OCI-LY1 (cell line): ENCODE measurements around the gene ADARB2.

ENCODE experiments used
- H2AFZ ChIP-seq: fragments of 200-600 bp; sonication (generic), shearing (Covaris generic); 2 replicates; pipeline ENCODE4 v1.6.0; 2014; ENCODE audit warnings: antibody characterized with exemption, mild to moderate bottlenecking, low read length
- H3F3A ChIP-seq: fragments of 200-600 bp; sonication (generic), shearing (Covaris generic); 2 replicates; pipeline ENCODE4 v1.6.0; 2014; ENCODE audit warnings: mild to moderate bottlenecking, antibody characterized with exemption, low read length, moderate library complexity; ENCODE audit not compliant: insufficient read depth
- H3K27ac ChIP-seq: fragments of 200-600 bp; sonication (generic); 2 replicates; pipeline ENCODE4 v1.5.1; 2014; ENCODE audit warnings: low read length, mixed run types, mild to moderate bottlenecking, low read depth; ENCODE audit not compliant: poor library complexity, severe bottlenecking
- H3K27me3 ChIP-seq: fragments of 200-600 bp; sonication (generic); 2 replicates; pipeline ENCODE4 v1.6.0; 2014; ENCODE audit warnings: antibody characterized with exemption, mild to moderate bottlenecking, low read length, moderate library complexity; ENCODE audit not compliant: insufficient read depth
- H3K36me3 ChIP-seq: fragments of 200-600 bp; sonication (generic); 2 replicates; pipeline ENCODE4 v1.6.1; 2014; ENCODE audit warnings: mild to moderate bottlenecking, antibody characterized with exemption, low read length, moderate library complexity, mixed read lengths; ENCODE audit not compliant: insufficient read depth
- H3K4me1 ChIP-seq: fragments of 200-600 bp; sonication (generic); 2 replicates; pipeline ENCODE4 v1.5.1; 2014; ENCODE audit warnings: mild to moderate bottlenecking, low read length, moderate library complexity; ENCODE audit not compliant: insufficient read depth, severe bottlenecking
- H3K4me2 ChIP-seq: fragments of 200-600 bp; sonication (generic), shearing (Covaris generic); 2 replicates; pipeline ENCODE4 v1.6.1; 2014; ENCODE audit warnings: low read length
- H3K4me3 ChIP-seq: fragments of 200-600 bp; sonication (generic); 2 replicates; pipeline ENCODE4 v1.5.1; 2014; ENCODE audit warnings: low read length, low read depth, mild to moderate bottlenecking, mixed read lengths; ENCODE audit not compliant: poor library complexity, severe bottlenecking
- H3K79me2 ChIP-seq: fragments of 200-600 bp; shearing (Covaris generic); 2 replicates; pipeline ENCODE4 v1.6.1; 2016; ENCODE audit warnings: mixed run types, low read length, mixed read lengths; ENCODE audit not compliant: insufficient read depth
- H3K9ac ChIP-seq: fragments of 200-600 bp; sonication (generic), shearing (Covaris generic); 2 replicates; pipeline ENCODE4 v1.6.1; 2014; ENCODE audit warnings: mild to moderate bottlenecking, low read length, mixed read lengths
- H3K9me2 ChIP-seq: fragments of 200-600 bp; sonication (generic), shearing (Covaris generic); 2 replicates; pipeline ENCODE4 v1.6.1; 2014; ENCODE audit warnings: low read depth, mild to moderate bottlenecking, low read length, mixed read lengths
- H3K9me3 ChIP-seq: fragments of 200-600 bp; shearing (Covaris generic); 2 replicates; pipeline ENCODE4 v1.6.1; 2014; ENCODE audit warnings: low read length, mixed read lengths
- H4K20me1 ChIP-seq: fragments of 200-600 bp; sonication (generic), shearing (Covaris generic); 2 replicates; pipeline ENCODE4 v1.6.0; 2016; ENCODE audit warnings: mild to moderate bottlenecking, low read length; ENCODE audit not compliant: insufficient read depth
- CTCF ChIP-seq: fragments of 200-600 bp; sonication (generic), shearing (Covaris generic); IDR thresholded peaks from 2 replicates; pipeline ENCODE4 v1.5.1; 2017; ENCODE audit warnings: mild to moderate bottlenecking, antibody characterized with exemption, low read length, moderate library complexity, mixed read lengths
- EZH2 ChIP-seq: fragments of 200-600 bp; sonication (generic), shearing (Covaris generic); IDR thresholded peaks from 2 replicates; pipeline ENCODE4 v1.8.0; 2017; ENCODE audit warnings: borderline replicate concordance, mixed run types, mild to moderate bottlenecking, antibody characterized with exemption, low read length, moderate library complexity, mixed read lengths

The ADARB2 gene

GRCh38 chr10:1550291-1550595, 187.1 kb downstream of the ADARB2 start:
- no peaks in the 10 kb centered on the region for H3F3A ChIP-seq
- TF ChIP-seq EZH2 (no peak), CTCF (no peak)
- no peaks in the 10 kb centered on the region for H4K20me1 ChIP-seq
- no peaks in the 10 kb centered on the region for H3K9me3 ChIP-seq
- no peak overlapping the region for H3K9ac ChIP-seq
- no peak overlapping the region for H3K4me3 ChIP-seq
- no peak overlapping the region for H3K4me2 ChIP-seq
- no peak overlapping the region for H2AFZ ChIP-seq
- H3K9me2 ChIP-seq: no peaks in the 10 kb centered on the region
- H3K36me3 ChIP-seq: no peaks in the 10 kb centered on the region; the same call in 1 of the 2 replicates
- no peak overlapping the region for H3K27ac ChIP-seq
- H3K79me2 ChIP-seq: no peaks in the 10 kb centered on the region
- H3K27me3 ChIP-seq: no peaks in the 10 kb centered on the region
- peaks cover 33% of the 10 kb centered on the region for H3K4me1 ChIP-seq

GRCh38 chr10:1549591-1550290, 187.6 kb downstream of the ADARB2 start:
- Histone ChIP-seq H3K4me2 (no peak overlapping the region), H2AFZ (no peak overlapping the region), H3K9me3 (no peaks in the 10 kb centered on the region), H3K4me3 (no peak overlapping the region), H3F3A (no peaks in the 10 kb centered on the region), H3K9me2 (no peaks in the 10 kb centered on the region), H4K20me1 (no peaks in the 10 kb centered on the region), H3K36me3 (no peaks in the 10 kb centered on the region; the same call in 1 of the 2 replicates), H3K27ac (no peak overlapping the region), H3K9ac (no peak overlapping the region), H3K27me3 (no peaks in the 10 kb centered on the region), H3K4me1 (peaks cover 34% of the 10 kb centered on the region), H3K79me2 (no peaks in the 10 kb centered on the region)
- TF ChIP-seq EZH2: no peak
- TF ChIP-seq CTCF: no peak

- no peaks in the 10 kb centered on the region for H3K27me3 ChIP-seq
- no peak overlapping the region for H3K9ac ChIP-seq
- H3K27ac ChIP-seq: peak overlapping the region; percentile 21
- H3K36me3 ChIP-seq: no peaks in the 10 kb centered on the region; the same call in 1 of the 2 replicates
- H3K4me2 ChIP-seq: no peak overlapping the region
- no peaks in the 10 kb centered on the region for H3F3A ChIP-seq
- H3K4me3 ChIP-seq: no peak overlapping the region
- TF ChIP-seq CTCF (no peak), EZH2 (no peak)
- no peak overlapping the region for H2AFZ ChIP-seq
- H4K20me1 ChIP-seq: no peaks in the 10 kb centered on the region
- no peaks in the 10 kb centered on the region for H3K79me2 ChIP-seq
- H3K9me3 ChIP-seq: no peaks in the 10 kb centered on the region
- H3K4me1 ChIP-seq: peaks cover 34% of the 10 kb centered on the region
- no peaks in the 10 kb centered on the region for H3K9me2 ChIP-seq
Measured at GRCh38 chr10:1548596-1548995, 188.7 kb downstream of the ADARB2 start.
